HCEC 1CT (cell line): ENCODE data around the gene TMEM267.
"Not testable (repeated sequence)": the region's sequence is repeated elsewhere in the genome, so short reads cannot be mapped to it uniquely, and the experiment has no call there.

Experiments
- DNase-seq: peaks from one replicate; pipeline ENCODE4 v3.0.0-alpha.2; 2017

TMEM267 gene

DNA sequence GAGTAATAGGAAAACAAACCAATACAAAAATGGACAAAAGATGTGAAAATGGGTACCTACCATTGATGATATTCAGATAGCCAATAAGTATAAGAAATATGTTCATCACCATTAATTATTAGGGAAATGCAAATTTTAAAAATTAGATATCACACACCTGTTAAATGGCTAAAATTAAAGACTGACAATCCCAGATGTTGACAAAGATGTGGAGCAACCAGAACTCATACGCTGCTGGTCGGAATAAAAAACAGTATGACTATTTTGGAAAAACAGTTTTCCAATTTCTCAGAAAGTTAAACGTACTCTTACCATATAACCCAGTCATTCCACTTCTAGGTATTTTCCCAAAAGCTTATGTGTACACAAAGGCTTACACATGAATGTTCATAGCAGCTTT lies 27.1 kb downstream of the TMEM267 start:
- no peak for DNase-seq

DNA sequence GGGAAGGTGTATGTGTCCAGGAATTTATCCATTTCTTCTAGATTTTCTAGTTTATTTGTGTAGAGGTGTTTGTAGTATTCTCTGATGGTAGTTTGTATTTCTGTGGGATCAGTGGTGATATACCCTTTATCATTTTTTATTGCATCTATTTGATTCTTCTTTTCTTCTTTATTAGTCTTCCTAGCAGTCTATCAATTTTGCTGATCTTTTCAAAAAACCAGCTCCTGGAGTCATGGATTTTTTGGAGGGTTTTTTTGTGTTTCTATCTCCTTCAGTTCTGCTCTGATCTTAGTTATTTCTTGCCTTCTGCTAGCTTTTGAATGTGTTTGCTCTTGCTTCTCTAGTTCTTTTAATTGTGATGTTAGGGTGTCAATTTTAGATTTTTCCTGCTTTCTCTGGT lies 42.1 kb downstream of the TMEM267 start:
- not testable (repeated sequence) for DNase-seq

DNA sequence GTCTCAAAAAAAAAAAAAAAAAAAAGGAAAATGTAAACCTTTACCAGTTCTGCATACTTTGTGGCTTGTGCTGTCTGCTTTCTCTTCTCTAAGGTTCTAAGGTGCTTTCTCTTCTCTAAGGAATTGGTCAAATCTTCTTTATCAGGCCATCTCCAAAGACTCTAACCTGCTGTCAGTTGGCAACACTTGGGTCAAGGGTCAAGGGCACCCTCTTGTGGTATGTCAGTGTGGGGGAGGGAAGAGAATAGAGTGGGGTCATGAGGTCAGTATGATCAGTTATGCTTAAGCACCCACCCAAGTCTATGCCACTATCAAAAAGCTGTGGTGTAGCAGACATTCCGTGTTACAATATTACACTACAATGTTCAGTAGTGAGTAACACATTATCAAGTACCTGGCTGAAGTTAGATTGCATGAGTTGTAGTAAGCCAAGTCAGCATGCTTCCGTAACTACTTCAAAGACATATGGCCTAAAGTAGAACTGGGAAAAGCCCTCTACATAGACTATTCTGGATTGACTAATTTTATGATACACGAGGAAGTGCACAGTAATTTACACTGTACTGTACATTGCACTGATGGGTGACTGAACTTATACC lies 46.5 kb downstream of the TMEM267 start:
- DNase-seq = no peak

DNA sequence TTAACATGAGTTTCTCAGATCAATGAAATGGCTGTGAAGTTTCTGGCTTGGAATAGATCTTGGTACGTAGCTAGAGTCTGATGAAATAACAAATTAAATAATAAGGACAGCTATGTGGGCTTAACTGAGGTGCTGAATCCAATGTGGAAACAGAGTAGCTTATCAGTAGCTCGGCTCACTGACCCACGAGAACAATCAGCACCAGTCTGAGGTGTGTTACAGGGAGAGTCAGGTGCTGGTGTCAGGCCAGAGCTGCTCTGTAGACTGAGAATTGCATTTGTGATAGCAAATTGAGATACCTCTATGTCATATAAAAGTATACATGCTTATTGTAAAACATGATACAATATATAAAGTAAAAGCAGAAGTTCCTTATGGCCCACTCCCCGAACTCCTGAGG lies 50.3 kb downstream of the TMEM267 start:
- no peak for DNase-seq

DNA sequence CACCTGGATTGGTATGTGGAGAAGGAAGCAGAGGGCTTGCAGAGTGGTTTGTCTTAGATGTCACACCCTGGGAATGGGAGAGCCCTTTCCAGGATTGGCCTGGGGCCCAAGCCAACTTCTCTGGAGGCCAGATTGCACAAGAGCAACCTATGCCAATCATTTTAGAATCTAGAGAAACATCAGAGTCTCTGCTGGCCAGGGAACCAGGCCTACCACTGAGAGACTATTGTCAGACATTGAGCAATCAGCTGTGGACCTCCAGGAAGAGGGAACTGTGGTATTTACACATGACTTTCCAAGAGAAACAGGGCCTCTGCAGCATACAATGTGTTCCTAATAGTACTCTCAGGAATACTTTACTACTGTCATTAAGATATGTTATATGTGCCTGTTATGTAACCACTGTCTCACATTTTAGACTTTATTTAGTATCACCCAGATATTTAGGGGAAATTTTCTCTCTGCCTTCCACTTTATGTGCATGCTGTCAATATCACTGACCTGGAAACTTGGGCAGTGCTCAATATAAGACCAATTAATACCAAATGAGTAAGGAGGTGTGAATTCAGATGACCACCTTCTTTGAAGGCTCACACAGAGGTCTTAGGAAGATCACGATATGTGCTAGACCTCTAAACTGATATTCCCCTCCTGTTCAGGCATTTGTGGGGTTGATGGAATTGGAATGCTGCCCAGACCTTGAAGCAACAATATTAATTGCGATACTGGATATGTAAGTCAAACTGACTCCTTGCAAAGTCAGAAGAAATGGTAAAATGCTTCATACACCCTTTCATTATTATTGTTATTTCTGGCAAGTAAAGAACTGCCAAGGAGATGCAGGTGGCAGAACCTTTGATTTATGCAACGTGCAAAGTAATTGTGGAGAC lies 50.9 kb downstream of the TMEM267 start:
- DNase-seq = peak; percentile 32

DNA sequence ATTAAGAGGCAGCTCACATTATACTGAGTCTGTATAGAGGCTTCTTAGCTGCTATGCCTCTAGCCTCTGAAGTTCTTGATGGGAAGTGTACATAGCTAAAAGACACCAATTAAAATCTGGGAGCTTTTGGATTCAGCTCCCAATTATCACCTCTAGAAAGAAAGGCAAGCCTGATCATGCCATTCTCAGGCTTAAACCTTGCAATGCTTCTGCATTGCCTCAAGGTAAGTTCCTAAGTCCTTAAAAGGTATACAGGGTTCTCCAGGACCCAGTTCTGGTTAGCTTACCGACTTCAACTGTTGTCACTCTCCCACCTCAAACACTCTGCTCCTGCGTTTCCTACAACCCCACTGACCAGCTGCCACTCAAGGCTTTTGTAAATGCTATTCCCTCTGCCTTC lies 54.0 kb downstream of the TMEM267 start:
- DNase-seq = no peak

DNA sequence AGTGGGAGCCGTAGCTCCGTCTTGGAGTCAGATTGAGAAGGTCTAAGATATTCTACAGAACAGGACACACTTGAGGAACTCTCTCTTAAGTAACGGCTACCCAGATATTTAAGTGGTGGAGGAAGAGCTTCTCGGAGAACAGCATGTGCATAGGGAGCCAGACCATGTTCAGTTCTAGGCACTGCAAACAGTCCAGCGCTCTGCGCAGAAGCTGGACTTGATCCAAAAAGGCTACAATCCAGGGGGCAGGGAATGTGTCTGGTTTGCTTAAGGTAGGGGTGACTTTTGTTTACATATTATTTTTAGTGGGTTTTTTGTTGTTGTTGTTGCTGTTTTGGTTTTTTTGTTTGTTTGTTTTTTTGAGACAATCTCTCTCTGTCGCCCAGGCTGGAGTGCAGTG lies 54.6 kb downstream of the TMEM267 start:
- DNase-seq = no peak

DNA sequence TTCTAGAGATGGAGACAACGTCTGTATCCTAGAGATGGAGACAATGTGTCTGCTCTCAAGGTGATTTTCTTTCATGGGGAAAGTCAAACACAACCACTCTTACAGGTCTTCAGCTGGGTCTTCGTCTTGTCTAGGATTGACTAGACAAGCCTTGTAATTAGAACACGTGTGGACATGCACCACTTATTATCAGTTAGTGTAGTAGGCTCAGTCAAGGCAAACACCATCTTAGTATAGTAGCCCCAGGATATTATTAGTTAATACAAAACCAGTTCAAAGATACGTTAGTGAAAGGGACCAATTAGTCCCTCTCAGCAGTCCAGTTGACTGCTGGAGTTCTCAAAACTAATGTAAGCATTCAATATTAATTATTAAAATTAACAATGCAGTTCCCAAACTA lies 56.4 kb downstream of the TMEM267 start:
- DNase-seq = no peak

DNA sequence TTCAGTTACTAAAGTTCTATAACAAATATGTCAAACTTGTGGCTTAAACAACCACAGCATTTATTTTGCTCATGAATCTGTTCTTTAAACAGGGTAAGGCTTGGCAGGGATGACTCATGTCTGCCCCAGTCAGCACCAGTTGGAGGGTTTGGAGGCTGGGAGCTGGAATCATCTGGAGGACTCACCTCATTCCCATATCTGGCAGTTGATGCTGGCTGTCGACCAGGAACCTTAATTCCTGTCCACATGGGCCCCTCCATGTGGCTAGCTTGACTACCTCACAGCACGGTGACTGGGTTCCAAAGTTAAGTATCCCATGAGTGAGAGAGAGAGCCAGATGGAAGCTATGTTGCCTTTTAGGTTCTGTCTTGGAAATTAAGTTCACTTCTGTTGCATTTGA lies 57.7 kb downstream of the TMEM267 start:
- DNase-seq = peak; percentile 78

DNA sequence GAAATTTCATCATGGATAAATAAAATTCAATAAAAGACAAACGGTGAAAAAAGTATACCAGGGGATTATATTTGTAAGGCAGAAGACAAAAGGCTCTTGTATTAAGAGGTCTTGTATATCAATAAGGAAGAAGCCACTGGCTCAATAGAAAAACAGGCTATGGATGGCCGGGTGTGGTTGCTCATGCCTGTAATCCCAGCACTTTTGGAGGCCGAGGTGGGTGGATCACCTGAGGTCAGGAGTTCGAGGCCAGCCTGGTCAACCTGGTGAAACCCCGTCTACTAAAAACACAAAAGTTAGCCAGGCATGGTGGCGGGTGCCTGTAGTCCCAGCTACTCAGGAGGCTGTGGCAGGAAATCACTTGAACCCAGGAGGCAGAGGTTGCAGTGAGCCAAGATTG lies 60.6 kb downstream of the TMEM267 start:
- not testable (repeated sequence) for DNase-seq

DNA sequence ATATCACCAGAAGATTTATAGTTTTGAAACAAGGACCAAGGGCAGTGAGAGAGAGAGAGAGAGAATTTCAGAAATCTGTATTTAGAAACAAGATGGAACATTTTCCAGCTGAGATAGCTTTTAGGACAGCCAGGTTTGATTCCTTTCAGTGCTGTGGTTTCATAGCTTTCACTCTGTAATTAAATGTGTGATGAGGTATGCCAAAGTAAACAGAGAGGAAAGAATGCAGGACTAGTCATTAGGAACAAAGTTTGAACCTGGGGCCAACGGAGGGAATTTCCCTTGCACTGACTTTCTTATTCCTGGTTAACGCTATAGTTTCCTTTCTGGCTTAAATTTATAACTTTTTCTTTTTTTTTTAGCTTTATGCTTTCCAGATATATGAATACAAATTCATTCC lies 61.5 kb downstream of the TMEM267 start:
- DNase-seq = peak; percentile 4

DNA sequence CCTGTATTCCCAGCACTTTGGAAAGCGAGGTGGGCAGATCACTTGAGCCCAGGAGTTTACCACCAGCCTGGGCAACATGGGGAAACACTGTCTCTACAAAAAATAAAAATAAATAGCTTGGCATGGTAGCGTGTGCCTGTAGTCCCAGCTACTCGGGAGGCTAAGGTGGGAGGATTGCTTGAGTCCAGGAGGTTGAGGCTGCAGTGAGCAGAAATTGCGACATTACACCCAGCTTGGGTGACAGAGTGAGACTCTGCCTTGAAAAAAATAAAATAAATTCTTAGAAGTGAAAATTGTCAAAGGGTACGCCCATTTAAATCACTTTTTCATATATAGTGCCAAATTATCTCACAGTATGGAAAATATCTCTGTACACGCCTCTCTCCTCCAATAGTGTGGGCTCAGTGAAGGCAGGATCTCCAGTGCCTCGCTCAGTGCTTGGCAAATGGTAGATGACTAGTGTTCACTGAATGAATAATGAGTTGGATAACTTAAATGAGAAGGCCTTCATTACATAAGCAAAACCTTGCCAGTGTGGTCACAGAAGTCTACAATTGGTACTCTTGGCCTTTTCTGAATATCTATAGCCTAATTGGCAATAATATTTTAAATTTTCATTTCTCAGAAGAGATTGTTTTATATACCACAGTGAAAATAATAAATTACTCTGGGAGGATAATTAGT lies 62.1 kb downstream of the TMEM267 start:
- no peak for DNase-seq

DNA sequence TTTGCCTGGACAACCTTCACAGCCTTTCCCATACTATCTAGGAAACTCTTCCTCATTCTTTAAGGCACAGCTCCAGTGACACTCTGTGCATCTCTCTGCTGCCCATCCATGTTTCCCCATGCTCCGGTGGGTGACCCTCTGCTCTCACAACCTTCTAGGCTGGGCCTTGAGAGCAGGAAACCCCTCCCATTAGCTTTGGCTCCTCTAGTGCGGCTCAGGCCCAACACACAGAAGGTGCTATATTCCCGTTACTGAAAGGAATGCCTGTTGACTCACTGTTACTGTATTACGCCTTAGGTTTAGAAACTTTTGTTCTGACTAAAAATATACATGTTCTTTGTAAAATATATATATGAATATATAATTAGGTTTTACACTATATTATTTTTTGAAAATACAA lies 63.4 kb downstream of the TMEM267 start:
- no peak for DNase-seq

DNA sequence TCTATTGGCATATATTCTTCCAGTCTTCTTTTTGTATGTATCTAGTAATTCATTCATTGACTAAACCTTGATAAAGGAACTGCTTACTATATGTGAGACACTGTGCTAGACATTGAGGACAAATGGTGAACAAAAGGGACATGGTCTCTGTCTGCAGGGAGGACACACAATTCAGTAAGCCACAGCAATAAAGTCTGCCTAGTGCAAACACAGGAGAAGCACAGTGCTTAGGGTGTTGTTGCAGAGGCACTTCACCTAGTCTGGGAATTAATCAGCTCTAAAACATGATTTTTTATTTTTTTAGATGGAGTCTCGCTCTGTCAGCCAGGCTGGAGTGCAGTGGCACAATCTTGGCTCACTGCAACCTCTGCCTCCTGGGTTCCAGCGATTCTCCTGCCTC lies 65.1 kb downstream of the TMEM267 start:
- DNase-seq = no peak

DNA sequence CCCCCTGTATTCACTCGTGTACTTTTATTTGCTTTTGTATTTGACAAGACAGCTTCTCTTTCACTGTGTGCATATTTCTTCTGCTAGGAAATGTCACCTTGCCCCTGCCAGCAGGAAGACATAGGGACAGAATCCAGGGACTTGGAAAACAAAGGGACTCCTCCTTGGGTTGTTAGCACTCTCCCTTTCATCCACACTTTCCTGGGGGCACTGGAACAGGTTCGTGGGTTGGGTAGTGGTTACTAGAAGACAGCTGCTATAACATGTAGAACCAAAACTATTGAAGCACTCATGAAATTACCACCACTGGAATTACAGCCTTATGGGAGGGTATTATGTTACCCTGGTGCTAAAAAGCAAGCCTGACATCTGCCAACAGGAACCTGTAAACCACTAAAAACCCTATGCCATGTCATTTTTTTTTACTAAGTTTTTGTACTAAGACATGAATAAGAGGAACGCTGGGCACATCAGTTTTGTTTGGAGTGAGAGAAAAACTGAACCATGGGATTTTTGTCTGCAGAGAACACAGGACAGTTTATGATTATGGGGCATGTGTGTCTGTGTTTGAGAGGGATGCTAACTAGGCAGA lies 66.8 kb downstream of the TMEM267 start:
- DNase-seq = no peak

DNA sequence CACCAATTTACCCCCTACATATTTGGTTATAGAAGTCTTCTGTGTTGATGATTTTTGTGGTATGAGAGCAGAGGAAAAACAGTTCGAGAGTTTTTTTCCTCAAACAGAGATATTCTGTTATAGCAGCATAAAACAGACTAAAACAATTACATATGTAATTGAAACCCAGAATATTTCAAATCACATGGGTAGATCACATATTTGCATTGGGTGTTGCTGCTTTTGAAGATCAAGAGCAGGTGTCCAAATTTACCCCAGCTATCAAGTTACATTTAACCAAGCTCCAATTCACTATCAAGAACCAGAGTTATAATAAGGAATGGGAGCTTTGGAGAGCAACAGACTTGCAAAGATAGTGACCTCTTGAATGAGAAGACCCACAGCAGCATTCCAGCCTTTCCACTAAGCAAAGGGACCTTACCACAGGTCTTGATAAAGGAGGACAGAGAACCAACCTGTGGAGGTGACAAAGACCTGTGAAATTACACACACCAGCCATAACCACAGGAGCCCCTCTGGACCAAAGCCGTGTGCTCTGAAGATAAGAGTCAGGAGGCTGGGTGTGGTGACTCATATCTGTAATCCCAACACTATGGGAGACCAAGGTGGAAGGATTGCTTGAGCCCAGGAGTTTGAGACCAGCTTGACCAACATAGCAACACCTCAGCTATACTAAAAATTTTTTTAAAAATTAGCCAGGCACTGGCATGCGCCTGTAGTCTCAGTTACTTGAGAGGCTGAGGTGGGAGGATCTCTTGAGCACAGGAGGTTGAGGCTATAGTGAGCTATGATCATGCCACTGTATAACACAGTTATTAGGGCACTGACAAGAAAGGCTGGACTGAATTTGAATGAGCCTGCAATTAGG lies 67.5 kb downstream of the TMEM267 start:
- DNase-seq = no peak

DNA sequence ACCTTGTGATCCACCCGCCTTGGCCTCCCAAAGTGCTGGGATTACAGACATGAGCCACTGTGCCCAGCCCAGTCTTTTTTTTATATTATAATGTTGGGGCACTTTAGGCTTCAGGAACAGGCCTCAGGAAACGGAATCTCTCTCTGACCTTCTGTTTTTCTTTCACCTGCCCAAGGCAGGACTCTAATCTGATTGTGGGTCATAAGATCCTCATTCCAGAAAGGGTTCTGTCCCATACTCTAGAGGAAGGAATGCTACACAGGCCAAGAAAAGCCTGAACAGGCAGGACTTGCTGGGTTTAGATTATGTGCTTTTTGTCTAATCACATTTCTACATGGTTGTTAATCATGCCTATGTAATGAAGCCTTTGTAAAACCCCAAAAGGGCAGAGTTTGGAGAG lies 69.7 kb downstream of the TMEM267 start:
- no peak for DNase-seq

DNA sequence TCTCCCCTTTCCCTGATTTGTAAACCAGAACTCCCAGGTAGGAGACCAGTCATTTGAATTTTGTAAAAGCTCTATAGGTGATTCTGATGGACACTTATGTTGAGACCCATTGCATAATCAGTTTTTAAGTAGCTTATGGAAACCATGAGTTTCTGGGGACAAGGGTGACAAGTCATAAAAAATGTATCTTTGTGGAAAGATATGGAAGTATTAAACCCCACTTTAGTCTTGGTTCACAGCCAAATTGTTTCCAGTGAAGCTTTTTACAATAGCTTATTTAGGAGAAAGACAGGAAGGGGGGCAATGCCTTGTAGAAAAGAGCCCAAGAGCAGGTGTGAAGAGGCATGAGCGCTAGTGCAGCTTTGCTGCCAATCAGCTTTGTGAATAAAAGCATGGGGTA lies 71.0 kb downstream of the TMEM267 start:
- DNase-seq = no peak

DNA sequence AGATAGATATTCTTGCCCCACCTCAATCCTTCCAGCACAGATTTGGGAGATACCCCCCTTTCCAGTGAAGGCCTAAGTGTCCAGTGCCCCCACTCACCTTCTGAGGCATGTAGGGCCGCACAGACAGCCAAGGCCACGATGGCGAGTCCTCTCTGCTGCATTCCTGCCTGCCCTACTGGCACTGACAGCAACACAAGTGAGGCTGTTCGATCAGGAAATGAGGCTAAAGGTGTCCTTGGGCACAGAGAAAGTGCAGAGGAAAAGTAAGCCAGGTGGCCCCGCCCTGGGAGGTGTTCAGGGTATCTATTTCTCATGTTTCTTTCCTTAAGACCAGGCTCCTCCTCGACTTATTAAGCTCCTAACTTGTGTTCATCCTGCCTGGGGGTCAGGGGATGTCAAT lies 71.5 kb downstream of the TMEM267 start, which contains the start of gene CCL28:
TSS of gene CCL28 (minus strand) at position 236 of the 400 bp plus-strand sequence. CDS start at position 161, 75 bp downstream.
- no peak for DNase-seq

DNA sequence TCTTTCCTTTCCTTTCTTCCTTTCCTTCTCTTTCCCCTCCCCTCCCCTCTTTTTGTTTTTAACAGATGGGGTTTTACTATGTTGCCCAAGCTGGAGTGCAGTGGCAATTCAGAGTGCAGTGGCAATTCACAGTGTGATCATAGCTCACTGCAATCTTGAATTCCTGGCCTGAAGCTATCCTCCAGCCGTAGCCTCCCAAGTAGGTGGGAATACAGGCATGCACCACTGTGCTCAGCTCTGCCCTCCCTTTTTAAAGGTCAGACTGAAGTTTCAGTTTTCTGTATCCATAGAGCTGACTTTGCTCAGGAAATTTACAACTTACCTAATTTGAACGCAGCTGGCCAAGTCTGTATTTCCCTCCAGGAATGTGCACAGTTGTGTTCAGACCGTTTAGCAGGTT lies 72.2 kb downstream of the TMEM267 start:
- DNase-seq = no peak

DNA sequence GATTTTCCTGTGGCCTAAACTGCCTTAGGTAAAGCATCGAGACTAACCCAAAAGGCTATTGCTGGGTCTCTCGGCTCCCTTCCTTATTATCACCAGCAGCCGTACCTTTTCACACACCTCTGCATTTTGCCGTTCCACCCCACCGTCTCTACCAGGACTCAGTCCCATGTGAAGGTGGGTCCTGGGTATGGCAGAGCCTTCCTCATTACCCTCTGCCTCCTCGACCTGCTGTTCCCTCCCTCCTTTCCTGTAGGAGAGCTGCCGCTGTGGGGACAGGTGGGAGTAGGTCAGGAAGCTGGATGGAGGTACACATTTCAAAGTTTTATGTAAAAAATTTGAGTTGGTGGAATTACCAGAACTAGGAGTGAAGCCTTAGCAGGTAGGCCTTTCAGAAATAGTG lies 73.3 kb downstream of the TMEM267 start:
- DNase-seq = no peak

DNA sequence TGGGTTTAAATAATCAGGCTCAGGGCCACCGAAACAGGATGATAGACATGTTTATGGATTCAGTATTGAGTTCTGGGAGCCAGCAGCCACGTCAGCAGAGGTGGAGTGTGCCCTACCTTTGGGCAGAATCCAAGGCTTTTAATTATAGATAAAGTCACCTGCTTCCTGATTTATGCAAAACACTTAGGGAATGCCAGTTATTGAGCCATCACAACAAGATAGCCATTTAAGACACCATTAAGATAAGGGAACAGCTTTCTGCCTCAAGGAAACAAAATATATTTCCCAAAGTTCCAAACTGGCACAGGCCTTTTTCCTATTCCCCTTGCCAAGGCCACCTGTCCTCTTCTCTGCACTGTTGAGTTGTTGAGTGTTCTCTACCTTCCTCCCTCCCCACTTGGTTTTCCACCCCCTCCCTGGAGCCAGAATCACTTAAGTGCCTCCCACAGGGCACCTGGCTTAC lies 73.8 kb downstream of the TMEM267 start:
- no peak for DNase-seq
